HG03025 (cell line): ENCODE measurements around the gene HAL.
"Not testable (repeated sequence)": the region's sequence is repeated elsewhere in the genome, so short reads cannot be mapped to it uniquely, and the experiment has no call there.

ENCODE experiments used
- ATAC-seq: cut with Tn5 transposase; IDR thresholded peaks from one replicate; pipeline ENCODE4 v1.9.1; 2021; ENCODE audit warnings: mild to moderate bottlenecking, moderate library complexity; ENCODE audit not compliant: unreplicated experiment, low FRiP score

The HAL gene

GRCh38 chr12:95978774-95979173 is 17.4 kb downstream of the HAL start:
- no peak for ATAC-seq

GRCh38 chr12:95978351-95978750 is 17.8 kb downstream of the HAL start:
- no peak for ATAC-seq

GRCh38 chr12:95977764-95978305 is 18.3 kb downstream of the HAL start:
- no peak for ATAC-seq

- no peak for ATAC-seq
Measured at GRCh38 chr12:95976416-95976832, 19.7 kb downstream of the HAL start.

GRCh38 chr12:95975491-95975890 is 20.7 kb downstream of the HAL start:
- no peak for ATAC-seq

GRCh38 chr12:95974358-95974757 is 21.8 kb downstream of the HAL start:
- no peak for ATAC-seq

GRCh38 chr12:95972832-95973456 is 23.2 kb downstream of the HAL start:
- no peak for ATAC-seq

GRCh38 chr12:95970905-95971304 is 25.2 kb downstream of the HAL start:
- ATAC-seq = no peak

- ATAC-seq = not testable (repeated sequence)
Measured at GRCh38 chr12:95969116-95969515, 27.0 kb downstream of the HAL start.

GRCh38 chr12:95967301-95967700 is 28.8 kb downstream of the HAL start:
- ATAC-seq = no peak

GRCh38 chr12:95966287-95966870 is 29.8 kb downstream of the HAL start:
- no peak for ATAC-seq

- ATAC-seq = no peak
Measured at GRCh38 chr12:95963096-95963495, 33.0 kb downstream of the HAL start.

- no peak for ATAC-seq
Measured at GRCh38 chr12:95962222-95962621, 33.9 kb downstream of the HAL start.

- no peak for ATAC-seq
Measured at GRCh38 chr12:95960241-95960640, 35.9 kb downstream of the HAL start.

GRCh38 chr12:95959107-95959506 is 37.0 kb downstream of the HAL start:
- no peak for ATAC-seq

- ATAC-seq = no peak
Measured at GRCh38 chr12:95956557-95957145, 39.5 kb downstream of the HAL start.

GRCh38 chr12:95955549-95956159 is 40.5 kb downstream of the HAL start:
- ATAC-seq = no peak

- no peak for ATAC-seq
Measured at GRCh38 chr12:95953000-95953399, 43.1 kb downstream of the HAL start.

GRCh38 chr12:95951515-95951914 is 44.6 kb downstream of the HAL start:
- ATAC-seq = no peak

GRCh38 chr12:95949477-95950206 is 46.5 kb downstream of the HAL start:
- ATAC-seq = no peak
